NCI-H1092 (cell line): ENCODE data around the gene GABARAPL2.
"Not testable (repeated sequence)": the region's sequence is repeated elsewhere in the genome, so short reads cannot be mapped to it uniquely, and the experiment has no call there.

Experiments
- DNase-seq: peaks from one replicate; lab custom pipeline; 2025; lab: John Stamatoyannopoulos, UW

The GABARAPL2 gene

GRCh38 chr16:75566040-75566757 lies at the start of gene GABARAPL2:
Gene GABARAPL2 (plus strand): TSS chr16:75566379. CDS start chr16:75566487, 108 bp downstream.
- peak; percentile 74 for DNase-seq

GRCh38 chr16:75519175-75519574 lies 47.0 kb upstream of the GABARAPL2 start:
- DNase-seq = no peak

GRCh38 chr16:75526032-75526790 lies 40.0 kb upstream of the GABARAPL2 start:
- DNase-seq = no peak

GRCh38 chr16:75527825-75528299 lies 38.3 kb upstream of the GABARAPL2 start:
- DNase-seq = no peak

GRCh38 chr16:75529056-75529905 lies 36.9 kb upstream of the GABARAPL2 start:
- no peak for DNase-seq

GRCh38 chr16:75529959-75530358 lies 36.2 kb upstream of the GABARAPL2 start:
- no peak for DNase-seq

- DNase-seq = no peak
These were observed 33.9 kb upstream of the GABARAPL2 start for GRCh38 chr16:75532142-75532765.

- no peak for DNase-seq
These were observed 33.4 kb upstream of the GABARAPL2 start for GRCh38 chr16:75532791-75533190.

GRCh38 chr16:75534560-75535205 lies 31.5 kb upstream of the GABARAPL2 start:
- DNase-seq = no peak

GRCh38 chr16:75535211-75535843 lies 30.9 kb upstream of the GABARAPL2 start:
- DNase-seq = no peak

GRCh38 chr16:75535901-75536300 lies 30.3 kb upstream of the GABARAPL2 start, which contains the start of gene CHST5:
Gene CHST5 (minus strand): TSS chr16:75536108. CDS start chr16:75530384, 5,724 bp downstream.
- DNase-seq = no peak

- DNase-seq = no peak
These were observed 28.4 kb upstream of the GABARAPL2 start for GRCh38 chr16:75537776-75538175.

GRCh38 chr16:75538882-75539565 lies 27.2 kb upstream of the GABARAPL2 start:
- DNase-seq = not testable (repeated sequence)

GRCh38 chr16:75541236-75541635 lies 24.9 kb upstream of the GABARAPL2 start:
- no peak for DNase-seq

GRCh38 chr16:75542462-75542861 lies 23.7 kb upstream of the GABARAPL2 start:
- DNase-seq = not testable (repeated sequence)

GRCh38 chr16:75545879-75546278 lies 20.3 kb upstream of the GABARAPL2 start:
- not testable (repeated sequence) for DNase-seq

GRCh38 chr16:75546293-75546692 lies 19.9 kb upstream of the GABARAPL2 start:
- DNase-seq = no peak

GRCh38 chr16:75548456-75548855 lies 17.7 kb upstream of the GABARAPL2 start:
- DNase-seq = not testable (repeated sequence)

GRCh38 chr16:75550211-75550662 lies 15.9 kb upstream of the GABARAPL2 start:
- no peak for DNase-seq

- no peak for DNase-seq
These were observed 13.2 kb upstream of the GABARAPL2 start for GRCh38 chr16:75552951-75553350.
